CD4-positive, alpha-beta T cell treated with Interleukin-17A for 4 hours (primary cell): ENCODE results near the gene PSMD13.

Experiments
- DNase-seq: peaks from one replicate; pipeline ENCODE4 v3.0.0-alpha.2; 2020; ENCODE audit warnings: mixed read lengths

PSMD13 gene

DNA sequence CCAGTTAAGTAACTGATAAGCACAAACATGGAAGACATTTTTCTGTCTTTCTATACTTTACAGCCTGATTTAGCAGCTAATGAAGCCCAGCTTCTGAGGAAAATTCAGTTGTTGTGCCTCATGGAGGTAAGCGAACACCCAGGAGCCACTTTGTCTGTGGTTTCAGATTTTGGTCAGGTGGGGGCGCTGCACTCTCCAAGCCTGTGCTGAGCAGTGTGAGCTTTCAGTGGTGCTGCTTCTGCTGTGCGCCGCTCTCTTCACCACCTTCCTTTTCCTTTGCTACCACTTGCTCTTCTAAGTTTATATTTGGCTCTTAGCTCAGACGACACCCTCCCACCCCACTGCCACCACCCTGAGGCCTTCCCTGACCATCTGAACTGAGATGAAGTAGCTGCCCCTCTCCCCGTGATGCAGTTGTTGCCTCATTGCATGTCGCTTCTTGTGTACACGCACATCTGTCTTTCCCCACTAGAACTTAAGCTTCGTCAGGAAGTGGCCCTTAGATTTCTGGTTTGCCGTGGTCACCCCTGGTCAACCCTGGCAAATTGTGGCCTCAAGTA lies 14.0 kb downstream of the PSMD13 start:
- DNase-seq, result peak; percentile 85

GRCh38 chr11:251550-251949 lies 14.8 kb downstream of the PSMD13 start:
- DNase-seq, result no peak

- no peak for DNase-seq
Measured at GRCh38 chr11:252666-253065, 15.9 kb downstream of the PSMD13 start.

DNA sequence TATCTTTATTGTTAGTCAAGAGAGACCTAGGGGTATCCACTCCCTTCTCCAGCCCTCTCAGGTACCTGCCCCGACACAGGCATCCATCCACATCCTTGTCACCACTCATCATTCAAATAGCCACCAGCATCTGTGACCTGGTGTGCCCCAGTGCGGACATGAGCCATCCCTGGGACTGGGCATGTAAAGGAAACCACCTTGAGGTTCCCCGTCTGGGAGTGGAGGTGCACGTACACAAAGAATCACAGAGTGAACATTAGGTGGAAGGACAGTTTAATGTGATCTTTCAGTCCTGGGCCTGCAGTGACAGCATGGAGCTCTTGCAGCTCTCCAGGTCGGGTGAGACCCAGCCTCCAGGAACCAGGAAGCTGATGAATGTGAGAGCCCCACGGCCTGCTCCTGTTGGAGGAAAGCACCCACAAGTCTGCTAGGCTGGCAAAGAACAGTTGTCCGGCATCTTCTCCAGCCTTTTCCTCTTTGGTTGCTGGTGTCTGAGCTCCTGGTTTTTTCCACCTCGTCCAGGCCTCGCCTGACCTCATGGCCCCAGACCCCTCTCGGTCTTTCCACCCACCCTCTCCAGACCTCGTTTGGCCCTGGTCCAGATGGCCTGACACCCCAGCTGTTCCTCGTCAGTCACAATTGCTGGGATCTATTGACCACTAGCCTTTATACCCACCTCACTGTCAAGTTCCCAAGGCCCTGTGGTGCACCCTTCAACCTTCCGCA lies 16.5 kb downstream of the PSMD13 start:
- no peak for DNase-seq

GRCh38 chr11:253886-254270 lies 17.1 kb downstream of the PSMD13 start:
- DNase-seq, result no peak

DNA sequence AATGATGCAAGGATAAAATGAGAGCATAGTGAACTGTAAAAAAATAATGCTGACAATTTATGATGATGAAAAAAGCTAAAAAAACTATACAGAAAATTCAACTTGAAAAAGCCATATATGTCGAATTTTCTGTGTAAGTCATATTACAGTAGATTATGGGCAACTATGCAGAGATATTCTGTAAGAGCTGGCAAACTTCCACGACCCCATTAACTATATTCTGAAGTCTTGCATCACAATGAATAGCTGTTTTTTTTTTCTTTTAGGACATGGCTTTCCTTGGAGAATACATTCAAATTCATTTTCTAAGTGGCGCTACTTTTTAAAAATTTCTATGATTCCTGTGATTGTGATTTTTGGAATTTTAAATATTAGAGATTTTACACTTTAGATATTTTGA lies 18.4 kb downstream of the PSMD13 start:
- DNase-seq, result no peak

DNA sequence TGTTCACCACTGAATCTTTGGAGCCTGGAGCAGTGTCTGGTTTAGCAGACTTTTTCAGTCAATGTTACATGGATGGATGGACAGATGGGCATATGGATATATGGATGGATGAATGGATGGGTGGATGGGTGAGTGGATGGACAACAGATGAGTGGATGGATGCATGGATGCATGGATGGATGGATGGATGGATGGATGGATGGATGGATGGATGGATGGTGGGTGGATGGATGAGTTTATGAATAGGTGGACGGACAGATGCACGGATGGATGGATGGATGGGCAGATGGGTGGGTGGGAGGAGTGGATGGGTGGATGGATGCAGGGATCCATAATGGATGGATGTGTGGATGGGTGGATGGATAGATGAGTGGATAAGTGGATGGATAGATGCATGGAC lies 19.0 kb downstream of the PSMD13 start:
- no peak for DNase-seq

DNA sequence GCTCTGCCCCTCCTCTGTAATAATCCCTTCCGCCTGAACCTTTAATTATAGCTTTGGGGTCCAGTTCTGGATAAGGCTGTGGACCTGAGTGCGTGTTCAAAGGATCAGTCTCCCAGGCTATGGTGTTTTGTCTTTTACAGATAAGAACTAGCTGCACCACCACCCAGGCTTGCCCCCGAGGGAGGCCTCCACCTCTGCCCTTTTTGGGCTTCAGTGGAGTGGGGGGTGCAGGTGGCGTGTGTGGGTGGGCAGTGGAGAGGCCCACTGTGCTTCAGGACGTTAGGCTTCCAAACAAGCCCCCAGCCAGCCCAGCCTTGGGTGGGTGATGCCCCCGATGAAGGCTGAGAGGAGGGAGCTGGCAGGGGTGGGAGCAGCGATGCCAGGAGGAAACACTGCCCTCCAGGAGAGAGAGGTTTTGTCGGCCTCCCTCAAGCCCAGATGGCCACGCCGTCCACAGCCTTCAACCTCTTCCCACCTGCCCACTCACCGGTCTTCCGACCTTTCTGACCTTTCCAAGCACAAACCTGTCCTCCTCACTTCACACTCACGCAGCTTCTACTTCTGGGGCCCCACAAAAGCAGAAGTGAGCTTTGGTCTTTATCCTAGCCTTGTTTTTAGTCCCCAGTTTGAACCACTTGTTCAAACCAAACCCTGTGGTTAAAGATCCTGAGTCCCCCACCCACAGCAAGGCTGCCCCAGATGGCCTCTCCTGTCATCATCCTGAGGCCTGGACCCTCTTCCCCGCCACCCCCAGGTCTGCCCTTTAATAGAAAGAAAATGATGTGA lies 20.4 kb downstream of the PSMD13 start:
- DNase-seq, result no peak

- no peak for DNase-seq
Measured at GRCh38 chr11:257766-258493, 21.2 kb downstream of the PSMD13 start.

DNA sequence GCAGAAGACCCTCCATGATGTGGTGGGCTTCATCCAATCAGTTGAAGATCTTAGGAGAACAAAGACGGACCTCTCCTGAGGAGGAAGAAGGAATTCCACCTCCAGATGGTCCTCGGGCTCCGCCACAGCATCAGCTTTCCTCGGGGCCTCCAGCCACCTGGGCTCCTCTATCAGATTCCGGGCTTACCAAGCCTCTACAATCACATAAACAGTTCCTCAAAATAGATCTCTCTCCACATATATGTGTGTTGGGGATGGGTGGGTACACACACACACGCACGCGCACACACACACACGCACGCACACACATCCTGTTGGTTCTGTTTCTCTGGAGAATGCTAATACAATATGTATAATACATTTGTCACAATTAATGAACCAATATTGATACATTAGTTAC lies 22.6 kb downstream of the PSMD13 start:
- no peak for DNase-seq

DNA sequence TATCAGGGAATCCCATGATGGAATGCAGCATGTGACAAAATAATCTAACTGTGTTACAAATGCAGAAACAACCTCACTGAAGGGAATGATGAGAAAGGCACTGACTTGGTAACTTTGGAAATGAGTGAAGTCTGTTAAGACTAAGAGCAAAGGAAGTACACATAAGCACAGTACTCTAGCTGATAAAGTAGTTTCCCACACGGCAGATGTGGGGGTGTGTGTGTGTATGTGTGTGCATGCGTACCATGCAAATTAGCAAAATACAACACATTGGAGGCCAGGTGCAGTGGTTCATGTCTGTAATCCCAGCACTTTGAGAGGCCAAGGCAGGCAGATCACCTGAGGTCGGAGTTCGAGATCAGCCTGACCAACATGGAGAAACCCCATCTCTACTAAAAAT lies 24.8 kb downstream of the PSMD13 start:
- DNase-seq, result no peak

- no peak for DNase-seq
Measured at GRCh38 chr11:266676-267439, 30.1 kb downstream of the PSMD13 start.

GRCh38 chr11:267491-267994 lies 30.8 kb downstream of the PSMD13 start:
- peak; percentile 69 for DNase-seq

- peak; percentile 49 for DNase-seq
Measured at GRCh38 chr11:268716-269145, 32.0 kb downstream of the PSMD13 start.

DNA sequence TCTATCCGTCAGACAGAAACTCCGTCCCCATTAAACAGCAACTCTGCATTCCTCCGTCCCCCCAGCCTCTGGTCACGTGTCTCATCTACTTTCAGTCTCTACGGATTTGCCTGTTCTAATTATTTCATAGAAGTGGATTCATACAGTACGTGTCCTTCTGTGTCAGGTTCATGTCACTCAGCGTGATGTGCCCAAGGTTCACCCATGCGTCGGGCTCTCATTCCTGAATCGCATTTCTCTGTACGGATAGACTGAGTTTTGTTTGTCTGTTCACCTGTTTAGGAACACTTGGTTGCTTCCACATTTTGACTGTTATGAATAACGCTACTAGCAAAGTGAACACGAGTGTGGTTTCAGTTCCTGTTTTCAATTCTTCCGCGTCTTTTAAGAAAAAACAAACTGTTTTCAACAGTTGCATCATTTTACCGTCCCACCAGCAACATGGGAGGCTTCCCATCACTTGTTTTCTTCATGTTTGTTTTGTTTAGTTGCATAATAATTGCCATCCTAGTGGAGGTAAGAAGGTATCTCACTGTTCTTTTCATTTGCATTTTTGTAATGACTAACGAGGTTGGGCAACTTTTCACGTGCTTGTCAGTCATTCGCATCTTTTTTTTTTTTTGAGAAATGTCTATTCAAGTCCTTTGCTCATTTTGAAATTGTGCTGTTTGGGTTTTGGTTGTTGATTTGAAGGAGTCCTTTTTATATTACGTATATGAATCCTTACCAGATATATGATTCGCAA lies 32.5 kb downstream of the PSMD13 start:
- DNase-seq, result peak; percentile 58

DNA sequence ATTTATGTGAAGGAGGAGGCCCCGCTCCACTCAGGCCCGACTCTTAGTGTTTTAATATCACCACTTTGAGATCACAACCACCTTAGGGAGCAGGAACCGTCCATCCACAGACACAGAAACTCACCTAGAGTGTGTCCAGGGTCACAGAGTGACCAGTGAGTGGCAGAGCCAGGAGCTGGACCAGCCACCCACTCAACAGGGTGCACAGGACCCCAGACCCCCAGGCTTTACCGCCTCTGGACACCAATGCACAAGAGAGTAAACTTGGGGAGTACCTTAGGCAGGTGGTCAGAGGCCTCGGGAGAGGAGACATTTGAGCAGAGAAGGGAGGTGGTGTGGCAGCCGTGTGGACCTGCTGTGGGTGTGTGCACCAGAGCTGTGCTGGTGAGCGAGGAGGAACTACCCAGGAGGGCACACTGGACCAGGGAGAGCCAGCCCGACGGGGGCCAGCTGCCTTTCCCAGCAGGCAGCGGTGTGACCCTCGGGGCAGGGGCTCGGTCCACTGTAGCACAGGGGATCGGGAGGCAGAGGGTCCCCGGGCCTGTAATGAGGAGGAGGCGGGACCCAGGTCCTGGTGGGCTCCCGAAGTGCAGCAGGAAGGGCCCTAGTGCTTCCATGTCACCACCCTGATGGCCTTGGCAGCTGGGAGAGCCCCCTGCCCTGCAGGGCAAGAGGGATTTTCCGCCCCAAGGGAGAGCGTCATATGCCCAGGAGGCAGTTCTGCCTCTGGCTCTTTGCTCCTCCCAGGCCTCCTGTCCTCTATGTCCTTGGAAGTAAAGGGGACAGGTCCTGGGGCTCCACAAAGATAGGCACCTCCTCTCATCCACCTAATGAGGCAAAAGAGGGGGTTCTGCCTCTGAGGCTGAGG lies 33.9 kb downstream of the PSMD13 start:
- no peak for DNase-seq

DNA sequence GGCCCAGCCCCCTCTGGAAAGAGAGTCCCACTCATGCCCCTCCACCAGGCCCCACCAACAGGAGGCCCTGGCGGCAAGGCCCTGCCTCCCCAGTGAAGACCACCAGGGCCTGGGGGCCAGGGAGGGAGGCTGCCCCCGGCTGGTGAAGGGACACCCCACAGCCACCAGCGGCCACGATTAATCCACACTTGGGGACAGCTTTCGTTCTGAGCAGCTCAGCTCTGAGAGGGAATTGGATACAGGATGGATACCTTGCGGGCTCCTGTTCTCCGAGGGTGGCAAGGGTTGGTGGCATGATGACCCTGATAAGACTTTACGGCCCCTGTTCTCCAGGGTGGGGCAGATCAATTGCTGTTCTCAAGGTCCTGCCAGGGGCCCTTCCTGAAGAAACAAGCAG lies 34.5 kb downstream of the PSMD13 start:
- DNase-seq, result no peak

GRCh38 chr11:272195-272930 lies 35.6 kb downstream of the PSMD13 start:
- no peak for DNase-seq

GRCh38 chr11:272931-273198 lies 36.1 kb downstream of the PSMD13 start:
- DNase-seq, result no peak

GRCh38 chr11:276219-276618 lies 39.4 kb downstream of the PSMD13 start:
- DNase-seq, result no peak
